Right renal pelvis (tissue), 4 donors: Measurements from ENCODE around the gene SUCLG1. TPM values are rescaled to one million over a fixed set of nuclear protein-coding genes. Genes with fewer than 3 reads are reported as not detected.
"Not testable (repeated sequence)": the region's sequence is repeated elsewhere in the genome, so short reads cannot be mapped to it uniquely, and the experiment has no call there.

Experiments
- DNase-seq, 4 donors: peaks; one replicate each; pipeline ENCODE4 v3.0.0-alpha.2; 2013; ENCODE audit warnings: low read depth in 4 of 4, low spot score in 3 of 4, missing footprints in 1 of 4
- polyA plus RNA-seq, 4 donors: library from polyadenylated mRNA; unstranded; fragments of 120-200 nt; gene quantifications; one replicate each; pipeline ENCODE4 v1.2.1, GENCODE V29; 2013; ENCODE audit not compliant: insufficient read length in 4 of 4

The SUCLG1 gene
- polyA plus RNA-seq, 4 donors = 180 to 198 (median 181) TPM

GRCh38 chr2:84424152-84424551 is 34.9 kb downstream of the SUCLG1 start:
- DNase-seq = no peak

GRCh38 chr2:84421791-84422190 is 37.3 kb downstream of the SUCLG1 start:
- DNase-seq = no peak

GRCh38 chr2:84421197-84421596 is 37.9 kb downstream of the SUCLG1 start:
- no peak for DNase-seq

GRCh38 chr2:84417453-84418145 is 41.5 kb downstream of the SUCLG1 start:
- no peak for DNase-seq

GRCh38 chr2:84409531-84409930 is 49.5 kb downstream of the SUCLG1 start:
- DNase-seq = no peak

GRCh38 chr2:84402111-84402510 is 57.0 kb downstream of the SUCLG1 start:
- not testable (repeated sequence) for DNase-seq

GRCh38 chr2:84399839-84400238 is 59.2 kb downstream of the SUCLG1 start:
- not testable (repeated sequence) for DNase-seq

- no peak for DNase-seq
These were observed 63.3 kb downstream of the SUCLG1 start for GRCh38 chr2:84395820-84396219.

- no peak for DNase-seq
These were observed 64.5 kb downstream of the SUCLG1 start for GRCh38 chr2:84394628-84395027.

GRCh38 chr2:84393829-84394228 is 65.3 kb downstream of the SUCLG1 start:
- DNase-seq = no peak

- DNase-seq = no peak
These were observed 69.3 kb downstream of the SUCLG1 start for GRCh38 chr2:84389794-84390193.

- DNase-seq = no peak
These were observed 70.1 kb downstream of the SUCLG1 start for GRCh38 chr2:84388921-84389490.

GRCh38 chr2:84388133-84388532 is 70.9 kb downstream of the SUCLG1 start:
- DNase-seq = no peak

- no peak for DNase-seq
These were observed 72.6 kb downstream of the SUCLG1 start for GRCh38 chr2:84386336-84387040.

GRCh38 chr2:84383271-84383670 is 75.8 kb downstream of the SUCLG1 start:
- DNase-seq = no peak

- no peak for DNase-seq
These were observed 78.2 kb downstream of the SUCLG1 start for GRCh38 chr2:84380875-84381274.

- DNase-seq = no peak
These were observed 80.1 kb downstream of the SUCLG1 start for GRCh38 chr2:84378960-84379359.

GRCh38 chr2:84375020-84375419 is 84.1 kb downstream of the SUCLG1 start:
- DNase-seq = no peak

- DNase-seq = no peak
These were observed 85.2 kb downstream of the SUCLG1 start for GRCh38 chr2:84373866-84374265.
